CD8-positive, alpha-beta memory T cell (primary cell): ENCODE measurements around the gene HCST. TPM values are rescaled to one million over a fixed set of nuclear protein-coding genes. Genes with fewer than 3 reads are reported as not detected.
A peak's percentile ranks its signal among the peaks of the same experiment; 100 is the strongest.

Source experiments
- CTCF ChIA-PET: fragments of 350-600 bp; sonication (Branson Sonifier 250); formaldehyde crosslinking; loops from one replicate; lab custom pipeline; 2021; ENCODE audit warnings: antibody characterized with exemption; lab: Charles Lee
- POLR2A ChIA-PET: fragments of 350-600 bp; sonication (Branson Sonifier 250); formaldehyde crosslinking; loops from one replicate; lab custom pipeline; 2021; ENCODE audit warnings: antibody characterized with exemption; lab: Charles Lee
- DNase-seq, 5 donors: peaks; one replicate each; pipeline versions ENCODE4 v3.0.0 to v3.0.0-alpha.2; 2020 to 2022; ENCODE audit warnings: mixed read lengths in 1 of 5
- H3K27ac ChIP-seq: one replicate; pipeline ENCODE4 v1.7.0; 2013; ENCODE audit warnings: low read depth, mild to moderate bottlenecking, low read length, moderate library complexity
- H3K27me3 ChIP-seq: 2 replicates; pipeline ENCODE4 v1.7.0; 2013; ENCODE audit warnings: low read length, mild to moderate bottlenecking; ENCODE audit not compliant: insufficient read depth, poor library complexity, severe bottlenecking
- H3K36me3 ChIP-seq: 2 replicates; pipeline ENCODE4 v1.7.0; 2013; ENCODE audit warnings: mild to moderate bottlenecking, low read length, moderate library complexity; ENCODE audit not compliant: insufficient read depth
- H3K4me1 ChIP-seq: 2 replicates; pipeline ENCODE4 v1.7.0; 2013; ENCODE audit warnings: mild to moderate bottlenecking, low read length, moderate library complexity; ENCODE audit not compliant: insufficient read depth
- H3K4me3 ChIP-seq: 2 replicates; pipeline ENCODE4 v1.7.0; 2013; ENCODE audit warnings: mild to moderate bottlenecking, low read length
- H3K9me3 ChIP-seq: 2 replicates; pipeline ENCODE4 v1.7.0; 2013; ENCODE audit warnings: mild to moderate bottlenecking, low read length
- H3K27ac Mint-ChIP-seq, 8 donors: one replicate each; pipeline ENCODE4 v1.8.0; 2020 to 2021; ENCODE audit warnings: mixed read lengths in 8 of 8, mild to moderate bottlenecking in 6 of 8, inconsistent platforms in 3 of 8, moderate library complexity in 3 of 8
- H3K27me3 Mint-ChIP-seq, 2 donors: one replicate each; pipeline ENCODE4 v1.8.0; 2020 to 2021; ENCODE audit warnings: mixed read lengths in 2 of 2, mild to moderate bottlenecking in 1 of 2, moderate library complexity in 1 of 2
- H3K36me3 Mint-ChIP-seq, 3 donors: one replicate each; pipeline ENCODE4 v1.8.0; 2020 to 2021; ENCODE audit warnings: mixed read lengths in 3 of 3, inconsistent platforms in 1 of 3, mild to moderate bottlenecking in 1 of 3
- H3K4me1 Mint-ChIP-seq, 3 donors: one replicate each; pipeline ENCODE4 v1.8.0; 2020 to 2021; ENCODE audit warnings: mixed read lengths in 3 of 3, inconsistent platforms in 1 of 3, mild to moderate bottlenecking in 1 of 3
- H3K4me3 Mint-ChIP-seq, 7 donors: one replicate each; pipeline ENCODE4 v1.8.0; 2020 to 2021; ENCODE audit warnings: mixed read lengths in 7 of 7, mild to moderate bottlenecking in 6 of 7, moderate library complexity in 4 of 7, inconsistent platforms in 2 of 7
- H3K9me3 Mint-ChIP-seq, 5 donors: one replicate each; pipeline ENCODE4 v1.8.0; 2020 to 2022; ENCODE audit warnings: mixed read lengths in 5 of 5, mild to moderate bottlenecking in 3 of 5, moderate library complexity in 2 of 5, inconsistent platforms in 1 of 5
- polyA plus RNA-seq: library from polyadenylated mRNA; unstranded; fragments of 300-500 nt; fragmentation: Illumina TruSeq; gene quantifications from one replicate; pipeline ENCODE4 v1.2.3, GENCODE V29; 2021
- total RNA-seq, 2 experiments: library from RNA; stranded (reverse); gene quantifications; one replicate each; pipeline ENCODE4 v1.2.3, GENCODE V29; 2021

HCST gene
- total and polyA plus RNA-seq, 3 experiments from 2014 or later, result 53.4 to 1,883 (median 60.1) TPM

DNA sequence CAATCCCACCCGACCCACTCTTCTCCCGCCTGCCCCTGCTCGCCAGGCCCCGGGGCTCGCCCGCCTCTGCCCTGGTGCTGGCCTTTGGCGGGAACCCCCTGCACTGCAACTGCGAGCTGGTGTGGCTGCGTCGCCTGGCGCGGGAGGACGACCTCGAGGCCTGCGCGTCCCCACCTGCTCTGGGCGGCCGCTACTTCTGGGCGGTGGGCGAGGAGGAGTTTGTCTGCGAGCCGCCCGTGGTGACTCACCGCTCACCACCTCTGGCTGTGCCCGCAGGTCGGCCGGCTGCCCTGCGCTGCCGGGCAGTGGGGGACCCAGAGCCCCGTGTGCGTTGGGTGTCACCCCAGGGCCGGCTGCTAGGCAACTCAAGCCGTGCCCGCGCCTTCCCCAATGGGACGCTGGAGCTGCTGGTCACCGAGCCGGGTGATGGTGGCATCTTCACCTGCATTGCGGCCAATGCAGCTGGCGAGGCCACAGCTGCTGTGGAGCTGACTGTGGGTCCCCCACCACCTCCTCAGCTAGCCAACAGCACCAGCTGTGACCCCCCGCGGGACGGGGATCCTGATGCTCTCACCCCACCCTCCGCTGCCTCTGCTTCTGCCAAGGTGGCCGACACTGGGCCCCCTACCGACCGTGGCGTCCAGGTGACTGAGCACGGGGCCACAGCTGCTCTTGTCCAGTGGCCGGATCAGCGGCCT lies 37.9 kb downstream of the HCST start:
- H3K9me3 ChIP-seq, result no peaks in the 10 kb centered on the region
- ChIA-PET CTCF (interaction anchor here (1.8 to 2.4 kb wide), 2 partner anchors 57 to 80 kb away, joined by 4 to 5 read pairs; no protein-coding TSS in a partner anchor), POLR2A (no interaction called here)
- Mint-ChIP-seq H3K4me1 (peaks cover 29 to 46% (median 39%) of the 10 kb centered on the region in 3 donors), H3K4me3 (no peak overlapping the region), H3K27ac (no peak overlapping the region), H3K36me3 (peaks cover 0 to 53% (median 11%) of the 10 kb centered on the region in 3 donors), H3K9me3 (no peaks in the 10 kb centered on the region), H3K27me3 (peaks cover 0 to 2% of the 10 kb centered on the region in 2 donors)
- H3K4me3 ChIP-seq, result no peak overlapping the region
- H3K27ac ChIP-seq, result no peak overlapping the region
- H3K27me3 ChIP-seq, result no peaks in the 10 kb centered on the region
- peaks cover 31% of the 10 kb centered on the region for H3K4me1 ChIP-seq
- H3K36me3 ChIP-seq, result no peaks in the 10 kb centered on the region
- DNase-seq, result no peak

- H3K36me3 ChIP-seq, result no peaks in the 10 kb centered on the region
- Mint-ChIP-seq H3K27ac (peak overlapping the region in 2 of 8 donors; percentile 39 to 91), H3K9me3 (no peaks in the 10 kb centered on the region), H3K4me1 (peaks cover 28 to 42% (median 37%) of the 10 kb centered on the region in 3 donors), H3K4me3 (peak overlapping the region in 1 of 7 donors; percentile 45), H3K36me3 (peaks cover 0 to 54% (median 11%) of the 10 kb centered on the region in 3 donors), H3K27me3 (peaks cover 0 to 2% of the 10 kb centered on the region in 2 donors)
- POLR2A ChIA-PET, result interaction anchor here (0.6 kb wide), 1 partner anchor 9 kb away, joined by 3 read pairs; no protein-coding TSS in a partner anchor
- no peak overlapping the region for H3K27ac ChIP-seq
- CTCF ChIA-PET, result interaction anchor here (1.8 to 2.4 kb wide), 2 partner anchors 58 to 80 kb away, joined by 4 to 5 read pairs; no protein-coding TSS in a partner anchor
- H3K4me3 ChIP-seq, result no peak overlapping the region
- H3K9me3 ChIP-seq, result no peaks in the 10 kb centered on the region
- H3K4me1 ChIP-seq, result peaks cover 25% of the 10 kb centered on the region
- H3K27me3 ChIP-seq, result no peaks in the 10 kb centered on the region
- DNase-seq, result no peak
Measured at GRCh38 chr19:35940839-35941238, 38.5 kb downstream of the HCST start.

- Mint-ChIP-seq H3K27ac (peak overlapping the region in 1 of 8 donors; percentile 72), H3K4me1 (peaks cover 23 to 37% (median 32%) of the 10 kb centered on the region in 3 donors), H3K4me3 (no peak overlapping the region), H3K27me3 (peaks cover 0 to under 1% of the 10 kb centered on the region in 2 donors), H3K36me3 (peaks cover 0 to 53% (median 11%) of the 10 kb centered on the region in 3 donors), H3K9me3 (no peaks in the 10 kb centered on the region)
- H3K9me3 ChIP-seq, result no peaks in the 10 kb centered on the region
- ChIA-PET CTCF (no interaction called here), POLR2A (no interaction called here)
- H3K4me1 ChIP-seq, result peaks cover 16% of the 10 kb centered on the region
- H3K36me3 ChIP-seq, result no peaks in the 10 kb centered on the region
- H3K4me3 ChIP-seq, result no peak overlapping the region
- no peaks in the 10 kb centered on the region for H3K27me3 ChIP-seq
- no peak for DNase-seq
- H3K27ac ChIP-seq, result no peak overlapping the region
Measured at GRCh38 chr19:35942235-35942634, 39.9 kb downstream of the HCST start.

DNA sequence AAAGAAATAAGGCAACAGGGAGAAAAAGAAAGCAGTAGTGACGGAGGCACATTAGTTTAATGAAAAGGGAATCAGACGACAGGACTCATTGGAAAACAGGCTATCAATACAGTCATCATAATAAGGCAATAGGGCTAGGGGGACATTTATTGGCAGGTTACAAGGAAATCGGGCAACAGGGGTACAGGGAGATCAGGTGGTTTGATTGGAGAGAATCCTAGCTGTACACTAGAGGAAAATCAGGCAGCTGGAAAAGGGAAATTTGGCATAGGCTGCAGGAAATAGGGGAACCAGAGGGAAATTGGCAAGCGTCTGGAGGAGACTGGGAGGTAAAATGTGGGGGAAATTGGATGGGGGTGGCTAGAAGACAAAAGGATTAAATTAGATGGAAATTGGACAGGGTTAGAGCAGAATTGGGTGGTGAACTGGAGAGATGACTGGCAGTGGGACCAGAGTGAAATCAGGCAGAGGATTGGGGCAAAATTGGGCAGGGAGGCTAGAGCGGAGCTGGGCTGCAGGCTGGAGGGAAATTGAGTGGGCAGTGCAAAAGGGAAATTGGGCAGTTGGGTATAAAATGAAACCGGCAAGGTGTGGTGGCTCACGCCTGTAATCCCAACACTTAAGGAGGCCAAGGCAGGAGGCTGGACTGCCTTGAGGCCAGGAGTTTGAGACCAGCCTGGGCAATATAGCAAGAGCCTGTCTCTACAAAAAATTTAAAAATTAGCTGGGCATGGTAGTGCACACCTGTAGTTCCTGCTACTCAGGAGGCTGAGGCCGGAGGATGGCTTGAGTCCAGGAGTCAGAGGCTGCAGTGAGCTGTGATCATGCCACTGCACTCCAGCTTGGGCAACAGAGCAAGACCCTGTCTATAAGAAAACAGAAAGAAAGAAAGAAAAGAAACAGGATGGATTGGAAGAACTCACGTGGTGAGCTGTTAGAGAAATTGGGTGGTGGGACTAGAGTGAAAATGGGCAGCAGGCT lies 41.3 kb downstream of the HCST start:
- POLR2A ChIA-PET, result no interaction called here
- Mint-ChIP-seq H3K4me3 (peak overlapping the region in 1 of 7 donors; percentile 75), H3K27ac (peak overlapping the region in 6 of 8 donors; percentile 14 to 86 (median 24)), H3K27me3 (peaks cover 0 to 1% of the 10 kb centered on the region in 2 donors), H3K36me3 (peaks cover 0 to 46% (median 11%) of the 10 kb centered on the region in 3 donors), H3K4me1 (peaks cover 15 to 34% (median 25%) of the 10 kb centered on the region in 3 donors), H3K9me3 (peaks cover 0 to 2% (median 0%) of the 10 kb centered on the region in 5 donors)
- Histone ChIP-seq H3K4me1 (peaks cover 8% of the 10 kb centered on the region), H3K9me3 (no peaks in the 10 kb centered on the region), H3K27ac (no peak overlapping the region), H3K27me3 (no peaks in the 10 kb centered on the region), H3K36me3 (no peaks in the 10 kb centered on the region), H3K4me3 (no peak overlapping the region)
- CTCF ChIA-PET, result no interaction called here
- DNase-seq, result no peak

- no peaks in the 10 kb centered on the region for H3K36me3 ChIP-seq
- H3K27ac Mint-ChIP-seq, result no peak overlapping the region
- no peaks in the 10 kb centered on the region for H3K27me3 ChIP-seq
- H3K4me1 ChIP-seq, result peaks cover 5% of the 10 kb centered on the region
- peaks cover 0 to 2% of the 10 kb centered on the region in 2 donors for H3K27me3 Mint-ChIP-seq
- H3K9me3 Mint-ChIP-seq, result peaks cover 0 to 2% (median 0%) of the 10 kb centered on the region in 5 donors
- H3K4me3 ChIP-seq, result no peak overlapping the region
- peaks cover 17 to 35% (median 28%) of the 10 kb centered on the region in 3 donors for H3K4me1 Mint-ChIP-seq
- CTCF ChIA-PET, result interaction anchor here (1.4 kb wide), 1 partner anchor 14 kb away, joined by 9 read pairs; no protein-coding TSS in a partner anchor
- DNase-seq, result no peak
- no peaks in the 10 kb centered on the region for H3K9me3 ChIP-seq
- POLR2A ChIA-PET, result no interaction called here
- no peak overlapping the region for H3K27ac ChIP-seq
- H3K4me3 Mint-ChIP-seq, result no peak overlapping the region
- H3K36me3 Mint-ChIP-seq, result peaks cover 0 to 38% (median 8%) of the 10 kb centered on the region in 3 donors
Measured at GRCh38 chr19:35944556-35944955, 42.2 kb downstream of the HCST start.

- DNase-seq, result no peak
- H3K4me3 Mint-ChIP-seq, result no peak overlapping the region
- peaks cover 0 to 2% (median 0%) of the 10 kb centered on the region in 5 donors for H3K9me3 Mint-ChIP-seq
- Histone ChIP-seq H3K36me3 (no peaks in the 10 kb centered on the region), H3K4me1 (peaks cover 11% of the 10 kb centered on the region), H3K27me3 (no peaks in the 10 kb centered on the region), H3K27ac (no peak overlapping the region), H3K4me3 (no peak overlapping the region), H3K9me3 (no peaks in the 10 kb centered on the region)
- ChIA-PET POLR2A (interaction anchor here (0.5 kb wide), 1 partner anchor 295 kb away, joined by 3 read pairs; no protein-coding TSS in a partner anchor), CTCF (interaction anchor here (1.4 kb wide), 1 partner anchor 13 kb away, joined by 9 read pairs; no protein-coding TSS in a partner anchor)
- peak overlapping the region in 5 of 8 donors; percentile 31 to 94 (median 54) for H3K27ac Mint-ChIP-seq
- H3K36me3 Mint-ChIP-seq, result peaks cover 0 to 34% (median 8%) of the 10 kb centered on the region in 3 donors
- peaks cover 0 to 2% of the 10 kb centered on the region in 2 donors for H3K27me3 Mint-ChIP-seq
- H3K4me1 Mint-ChIP-seq, result peaks cover 24 to 42% (median 35%) of the 10 kb centered on the region in 3 donors
Measured at GRCh38 chr19:35945121-35945790, 42.9 kb downstream of the HCST start.

DNA sequence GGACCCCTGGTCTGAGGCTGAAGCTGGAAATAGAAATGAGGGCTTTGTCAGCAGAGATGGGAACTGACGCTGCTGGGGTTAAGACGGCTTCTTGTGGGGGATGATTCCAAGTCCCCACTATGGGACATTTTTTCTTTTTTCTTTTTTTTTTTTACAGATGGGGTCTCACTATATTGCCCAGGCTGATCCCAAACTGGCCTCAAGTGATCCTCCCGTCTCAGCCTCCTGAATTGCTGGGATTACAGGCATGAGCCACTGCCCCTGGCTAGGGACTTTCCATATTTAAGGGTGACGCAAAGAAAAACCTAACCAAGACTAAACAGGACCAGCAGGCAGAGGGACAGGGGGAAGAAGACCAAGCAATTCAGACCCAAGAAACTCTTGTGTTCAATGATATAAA lies 43.9 kb downstream of the HCST start:
- H3K36me3 Mint-ChIP-seq, result peaks cover 0 to 27% (median 7%) of the 10 kb centered on the region in 3 donors
- peaks cover 17% of the 10 kb centered on the region for H3K4me1 ChIP-seq
- POLR2A ChIA-PET, result no interaction called here

More for the DNA sequence above, 43.9 kb downstream of the HCST start:
- Mint-ChIP-seq H3K9me3 (peaks cover 0 to 2% (median 0%) of the 10 kb centered on the region in 5 donors), H3K27me3 (peaks cover 0 to 2% of the 10 kb centered on the region in 2 donors), H3K4me1 (peaks cover 27 to 44% (median 38%) of the 10 kb centered on the region in 3 donors), H3K27ac (peak overlapping the region in 3 of 8 donors; percentile 29 to 92 (median 90)), H3K4me3 (peak overlapping the region in 1 of 7 donors; percentile 56)
- DNase-seq, result no peak
- no peaks in the 10 kb centered on the region for H3K27me3 ChIP-seq
- H3K36me3 ChIP-seq, result no peaks in the 10 kb centered on the region
- CTCF ChIA-PET, result interaction anchor here (1.4 kb wide), 1 partner anchor 12 kb away, joined by 9 read pairs; no protein-coding TSS in a partner anchor
- H3K4me3 ChIP-seq, result no peak overlapping the region
- no peaks in the 10 kb centered on the region for H3K9me3 ChIP-seq
- H3K27ac ChIP-seq, result no peak overlapping the region
